GM19043 (cell line): ENCODE measurements around the gene SNX8.
"Not testable (repeated sequence)": the region's sequence is repeated elsewhere in the genome, so short reads cannot be mapped to it uniquely, and the experiment has no call there.

Source experiments
- ATAC-seq: cut with Tn5 transposase; IDR thresholded peaks from one replicate; pipeline ENCODE4 v1.9.1; 2021; ENCODE audit warnings: low read depth; ENCODE audit not compliant: unreplicated experiment

Gene SNX8

GRCh38 chr7:2330493-2330892 is 16.3 kb upstream of the SNX8 start:
- ATAC-seq, result no peak

- no peak for ATAC-seq
Measured at GRCh38 chr7:2326951-2327350, 12.7 kb upstream of the SNX8 start.

- ATAC-seq, result no peak
Measured at GRCh38 chr7:2325162-2325561, 10.9 kb upstream of the SNX8 start.

GRCh38 chr7:2321020-2321419 is 6.8 kb upstream of the SNX8 start:
- ATAC-seq, result no peak

GRCh38 chr7:2317556-2318293 is 3.5 kb upstream of the SNX8 start:
- no peak for ATAC-seq

GRCh38 chr7:2316578-2316977 is 2.3 kb upstream of the SNX8 start:
- no peak for ATAC-seq

GRCh38 chr7:2315787-2316186 is 1.5 kb upstream of the SNX8 start:
- ATAC-seq, result no peak

- ATAC-seq, result not testable (repeated sequence)
Measured at GRCh38 chr7:2314956-2315530, 802 bp upstream of the SNX8 start.

- peak; percentile 21 for ATAC-seq
Measured at GRCh38 chr7:2313450-2314208, 612 bp downstream of the SNX8 start.

GRCh38 chr7:2312267-2312929 is 1.8 kb downstream of the SNX8 start:
- no peak for ATAC-seq

- no peak for ATAC-seq
Measured at GRCh38 chr7:2309889-2310331, 4.3 kb downstream of the SNX8 start.

GRCh38 chr7:2307690-2308107 is 6.5 kb downstream of the SNX8 start:
- peak; percentile 48 for ATAC-seq

- ATAC-seq, result no peak
Measured at GRCh38 chr7:2306688-2307087, 7.6 kb downstream of the SNX8 start.

- not testable (repeated sequence) for ATAC-seq
Measured at GRCh38 chr7:2305258-2305657, 9.0 kb downstream of the SNX8 start.

- ATAC-seq, result not testable (repeated sequence)
Measured at GRCh38 chr7:2303520-2303919, 10.7 kb downstream of the SNX8 start.

GRCh38 chr7:2302743-2303397 is 11.4 kb downstream of the SNX8 start:
- not testable (repeated sequence) for ATAC-seq

GRCh38 chr7:2301511-2301863 is 12.8 kb downstream of the SNX8 start:
- no peak for ATAC-seq

GRCh38 chr7:2299870-2300512 is 14.2 kb downstream of the SNX8 start:
- ATAC-seq, result no peak

- no peak for ATAC-seq
Measured at GRCh38 chr7:2299131-2299829, 15.0 kb downstream of the SNX8 start.

GRCh38 chr7:2296832-2297231 is 17.4 kb downstream of the SNX8 start:
- ATAC-seq, result no peak
